ENCODE results near the gene WNK2. TPM values are rescaled to one million over a fixed set of nuclear protein-coding genes. Genes with fewer than 3 reads are reported as not detected.

Gene WNK2
- total RNA-seq, 4 donors from 2014 or later: 6.2 to 31.9 (median 18.9) TPM

DNA sequence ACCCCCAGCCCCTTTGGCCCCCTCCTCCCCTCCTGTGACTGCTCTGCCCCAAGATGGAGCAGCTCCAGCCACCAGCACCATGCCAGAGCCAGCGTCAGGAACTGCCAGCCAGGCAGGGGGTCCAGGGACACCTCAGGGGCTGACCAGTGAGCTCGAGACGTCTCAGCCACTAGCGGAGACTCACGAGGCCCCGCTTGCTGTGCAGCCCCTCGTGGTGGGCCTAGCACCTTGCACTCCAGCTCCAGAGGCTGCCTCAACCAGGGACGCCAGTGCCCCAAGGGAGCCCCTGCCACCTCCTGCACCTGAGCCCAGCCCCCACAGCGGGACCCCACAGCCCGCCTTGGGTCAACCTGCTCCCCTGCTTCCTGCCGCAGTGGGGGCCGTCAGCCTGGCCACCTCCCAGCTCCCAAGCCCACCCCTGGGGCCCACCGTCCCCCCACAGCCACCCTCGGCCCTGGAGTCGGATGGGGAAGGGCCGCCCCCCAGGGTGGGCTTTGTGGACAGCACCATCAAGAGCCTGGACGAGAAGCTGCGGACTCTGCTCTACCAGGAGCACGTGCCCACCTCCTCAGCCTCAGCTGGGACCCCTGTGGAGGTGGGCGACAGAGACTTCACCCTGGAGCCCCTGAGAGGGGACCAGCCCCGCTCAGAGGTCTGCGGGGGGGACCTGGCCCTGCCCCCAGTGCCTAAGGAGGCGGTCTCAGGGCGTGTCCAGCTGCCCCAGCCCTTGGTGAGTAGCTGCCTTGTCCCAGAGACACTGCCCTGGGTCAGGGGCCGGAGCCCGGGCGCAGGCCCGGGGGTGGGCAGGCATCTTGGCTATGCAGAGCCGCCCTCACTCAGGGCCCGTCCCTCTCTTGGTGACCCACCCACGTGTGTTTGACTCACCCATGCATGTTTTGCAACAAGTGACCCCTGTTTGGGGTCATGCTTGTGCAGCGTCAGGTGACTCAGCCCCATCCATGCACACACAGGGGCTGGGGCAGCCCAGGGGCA lies 105.2 kb downstream of the WNK2 start:
- intact Hi-C loops (cut with DNase I; ENCODE audit: low total_unique reads): no loop called here
- Histone ChIP-seq H3K27ac (no peak overlapping the region), H3K4me1 (no peaks in the 10 kb centered on the region), H3K27me3 (no peaks in the 10 kb centered on the region), H3K4me3 (no peak overlapping the region), H3K9me3 (no peaks in the 10 kb centered on the region), H3K36me3 (no peaks in the 10 kb centered on the region)
- no peak for TF ChIP-seq POLR2A (IDR thresholded peaks at IDR 0.05)
- TF ChIP-seq, protein P1, sequence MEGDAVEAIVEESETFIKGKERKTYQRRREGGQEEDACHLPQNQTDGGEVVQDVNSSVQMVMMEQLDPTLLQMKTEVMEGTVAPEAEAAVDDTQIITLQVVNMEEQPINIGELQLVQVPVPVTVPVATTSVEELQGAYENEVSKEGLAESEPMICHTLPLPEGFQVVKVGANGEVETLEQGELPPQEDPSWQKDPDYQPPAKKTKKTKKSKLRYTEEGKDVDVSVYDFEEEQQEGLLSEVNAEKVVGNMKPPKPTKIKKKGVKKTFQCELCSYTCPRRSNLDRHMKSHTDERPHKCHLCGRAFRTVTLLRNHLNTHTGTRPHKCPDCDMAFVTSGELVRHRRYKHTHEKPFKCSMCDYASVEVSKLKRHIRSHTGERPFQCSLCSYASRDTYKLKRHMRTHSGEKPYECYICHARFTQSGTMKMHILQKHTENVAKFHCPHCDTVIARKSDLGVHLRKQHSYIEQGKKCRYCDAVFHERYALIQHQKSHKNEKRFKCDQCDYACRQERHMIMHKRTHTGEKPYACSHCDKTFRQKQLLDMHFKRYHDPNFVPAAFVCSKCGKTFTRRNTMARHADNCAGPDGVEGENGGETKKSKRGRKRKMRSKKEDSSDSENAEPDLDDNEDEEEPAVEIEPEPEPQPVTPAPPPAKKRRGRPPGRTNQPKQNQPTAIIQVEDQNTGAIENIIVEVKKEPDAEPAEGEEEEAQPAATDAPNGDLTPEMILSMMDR (IDR thresholded peaks at IDR 0.05): no peak
- peak in 1 of 2 donors; percentile 26 for DNase-seq

DNA sequence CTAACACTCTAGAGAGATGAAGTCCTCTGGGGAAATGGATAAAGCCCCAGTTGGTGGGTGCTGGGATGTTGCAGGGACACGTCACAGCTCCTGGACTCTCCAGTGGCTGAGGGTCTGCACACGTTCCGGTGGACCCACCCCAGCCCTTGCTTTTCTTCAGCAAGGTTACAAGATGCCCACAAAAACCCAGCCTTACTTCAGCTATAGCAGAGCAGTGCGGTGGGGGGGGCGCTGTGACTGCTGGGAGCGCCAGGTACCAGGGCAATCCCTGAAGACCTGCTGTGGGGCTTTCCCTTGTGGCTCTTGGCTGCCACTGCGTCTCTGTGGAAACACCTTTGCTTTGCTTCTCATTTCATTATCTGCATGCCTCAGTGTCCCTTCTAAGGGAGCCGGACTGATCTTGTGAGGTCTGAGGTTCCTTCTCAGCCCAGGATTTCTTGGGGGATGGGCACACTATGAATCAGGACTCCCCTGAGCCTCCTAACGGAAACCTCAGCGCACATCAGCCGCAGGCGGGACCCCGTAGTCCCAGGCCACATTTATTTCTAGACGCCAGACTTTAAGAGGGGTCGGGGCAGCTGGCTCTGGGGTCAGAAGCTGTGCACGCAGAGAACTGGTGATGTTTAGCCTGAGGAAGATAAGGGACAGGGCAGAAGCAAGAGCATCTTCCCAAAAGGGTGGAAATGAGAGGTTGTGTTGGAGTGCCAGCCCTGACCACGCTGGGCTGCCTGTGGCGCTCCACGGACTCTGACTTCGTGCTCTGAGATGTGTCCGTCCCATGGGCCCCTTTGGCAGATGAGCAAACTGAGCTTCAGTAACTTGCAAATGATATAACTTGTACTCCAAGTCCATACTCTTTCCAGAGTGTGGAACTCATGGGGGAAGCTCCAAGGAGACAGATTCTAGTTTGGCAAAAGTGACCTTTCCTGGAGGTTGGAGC lies 106.8 kb downstream of the WNK2 start:
- H3K27me3 ChIP-seq: no peaks in the 10 kb centered on the region
- H3K4me1 ChIP-seq: no peaks in the 10 kb centered on the region
- H3K36me3 ChIP-seq: no peaks in the 10 kb centered on the region
- TF ChIP-seq POLR2A (IDR thresholded peaks at IDR 0.05): no peak
- TF ChIP-seq, protein P1 (IDR thresholded peaks at IDR 0.05): no peak
- DNase-seq: no peak
- no peaks in the 10 kb centered on the region for H3K9me3 ChIP-seq
- H3K4me3 ChIP-seq: no peak overlapping the region
- intact Hi-C loops (cut with DNase I; ENCODE audit: low total_unique reads): loop anchor here (10.0 kb wide), 1 partner anchor 126 kb away; no protein-coding TSS in a partner anchor
- H3K27ac ChIP-seq: no peak overlapping the region

DNA sequence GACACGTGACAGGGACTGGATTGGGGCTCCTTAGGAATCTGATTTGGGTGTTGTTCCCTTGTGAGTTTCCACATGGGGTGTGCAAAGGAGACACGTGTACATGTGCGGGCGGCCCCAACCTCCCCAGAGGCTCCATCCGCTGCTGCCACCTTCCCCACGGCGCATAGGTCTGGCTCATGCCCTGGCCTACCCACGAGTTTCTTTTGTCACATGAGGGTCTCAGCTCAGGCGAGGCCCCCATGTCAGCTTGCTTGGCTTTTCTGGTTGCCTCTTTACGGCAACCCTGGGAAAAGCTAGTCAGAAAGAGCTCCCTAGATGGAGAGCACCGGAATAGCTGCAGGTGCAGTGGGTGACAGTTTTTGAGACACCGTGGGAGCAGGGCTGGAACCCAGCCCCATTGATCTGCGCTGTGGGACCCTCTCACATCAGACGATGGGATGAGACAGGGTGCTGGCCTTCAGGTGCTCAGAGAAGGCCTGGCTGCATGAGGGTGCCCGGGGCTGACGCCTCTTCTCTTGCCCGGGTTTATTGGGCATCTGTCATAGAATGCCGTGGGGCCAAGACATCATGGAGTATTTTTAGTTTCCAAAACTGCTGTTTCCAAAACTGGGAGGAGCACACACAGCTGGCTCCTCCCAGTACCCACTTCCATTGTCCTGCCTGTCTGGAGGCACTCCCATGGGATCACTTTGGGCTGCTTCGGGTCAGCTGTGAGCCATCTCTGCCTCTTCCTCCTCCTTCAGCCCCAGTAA lies 107.8 kb downstream of the WNK2 start:
- intact Hi-C loops (cut with DNase I; ENCODE audit: low total_unique reads): loop anchor here (10.0 kb wide), 1 partner anchor 127 kb away; no protein-coding TSS in a partner anchor
- TF ChIP-seq POLR2A (IDR thresholded peaks at IDR 0.05): no peak
- TF ChIP-seq, protein P1 (IDR thresholded peaks at IDR 0.05): no peak
- no peaks in the 10 kb centered on the region for H3K4me1 ChIP-seq
- H3K36me3 ChIP-seq: no peaks in the 10 kb centered on the region
- no peak overlapping the region for H3K4me3 ChIP-seq
- no peak for DNase-seq
- no peaks in the 10 kb centered on the region for H3K27me3 ChIP-seq
- H3K27ac ChIP-seq: no peak overlapping the region
- H3K9me3 ChIP-seq: no peaks in the 10 kb centered on the region

DNA sequence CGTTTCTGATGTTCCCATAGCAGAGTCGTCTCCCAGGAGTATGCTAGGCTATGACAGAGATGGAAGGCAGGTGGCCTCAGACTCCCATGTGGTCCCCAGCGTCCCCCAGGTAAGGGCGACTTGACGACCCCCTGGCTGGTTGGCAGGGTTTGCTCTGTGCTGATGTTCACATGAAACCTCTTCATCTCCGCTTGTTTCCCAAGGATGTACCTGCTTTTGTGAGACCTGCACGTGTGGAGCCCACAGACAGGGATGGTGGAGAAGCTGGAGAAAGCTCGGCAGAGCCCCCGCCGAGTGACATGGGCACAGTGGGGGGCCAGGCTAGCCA lies 108.3 kb downstream of the WNK2 start:
- intact Hi-C loops (cut with DNase I; ENCODE audit: low total_unique reads): loop anchor here (10.0 kb wide), 1 partner anchor 127 kb away; no protein-coding TSS in a partner anchor
- Histone ChIP-seq H3K27me3 (no peaks in the 10 kb centered on the region), H3K4me1 (no peaks in the 10 kb centered on the region), H3K36me3 (no peaks in the 10 kb centered on the region), H3K27ac (no peak overlapping the region), H3K4me3 (no peak overlapping the region), H3K9me3 (no peaks in the 10 kb centered on the region)
- DNase-seq: no peak
- TF ChIP-seq POLR2A (IDR thresholded peaks at IDR 0.05): no peak
- TF ChIP-seq, protein P1 (IDR thresholded peaks at IDR 0.05): no peak
